GM13977 (cell line): ENCODE measurements around the gene MEMO1.
A peak's percentile ranks its signal among the peaks of the same experiment; 100 is the strongest.
"Not testable (repeated sequence)": the region's sequence is repeated elsewhere in the genome, so short reads cannot be mapped to it uniquely, and the experiment has no call there.

ENCODE experiments used
- DNase-seq: peaks from one replicate; pipeline ENCODE4 v3.0.0; 2012; ENCODE audit warnings: low spot score
- in situ Hi-C: fragments of 300-500 bp; cut with MboI; formaldehyde crosslinking; loops from one replicate; pipeline ENCODE4 v1.12.0; 2022; ENCODE audit warnings: low sequenced_read_pairs, low pct_unique_long_range_greater_than_20kb, mixed read lengths, inconsistent platforms; ENCODE audit not compliant: unreplicated experiment
- TF ChIP-seq, protein P1 (sequence below): IDR thresholded peaks from 2 replicates; pipeline ENCODE4 v1.5.1; 2012; ENCODE audit warnings: mild to moderate bottlenecking, control low read depth; ENCODE audit not compliant: insufficient read depth; ENCODE audit errors: extremely low read depth, missing control alignments

Gene MEMO1

DNA sequence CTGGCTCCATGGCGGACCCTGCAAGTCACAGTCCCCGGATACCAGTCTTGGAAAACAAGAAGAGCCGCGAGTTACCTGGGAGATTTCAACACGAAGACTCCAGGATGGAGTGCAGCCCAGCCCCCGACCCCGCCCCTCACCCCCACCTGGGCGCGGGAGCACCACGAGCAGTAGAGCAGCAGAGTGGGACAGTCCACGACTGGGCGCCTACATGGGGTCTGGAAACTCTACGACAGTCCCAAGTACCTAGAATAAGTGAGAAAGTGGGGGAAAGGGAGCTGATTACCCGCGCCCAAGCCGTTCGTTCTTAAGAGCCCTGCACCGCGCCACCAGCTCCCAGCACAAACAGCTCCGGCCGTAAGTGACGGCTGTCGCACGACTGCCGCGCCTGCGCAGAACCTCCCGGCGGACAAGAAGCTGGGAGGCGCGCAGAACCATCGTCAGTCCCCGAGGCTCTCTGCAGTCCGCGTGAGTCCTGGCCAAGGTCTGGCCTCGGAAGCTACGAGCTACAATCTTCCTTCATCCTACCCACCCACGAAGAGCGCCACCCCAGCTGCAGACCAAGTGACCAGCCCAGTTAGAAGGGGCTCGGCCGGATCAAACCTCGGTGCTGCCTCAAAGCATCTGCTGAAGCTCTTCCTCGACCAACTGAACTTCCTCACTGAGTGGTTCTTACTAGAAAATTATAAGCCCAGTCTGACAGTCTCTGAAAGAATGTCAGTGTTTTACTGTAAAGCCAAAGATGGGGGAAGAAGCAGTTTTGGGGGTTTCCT lies 28.8 kb upstream of the MEMO1 start, which contains the start of gene DPY30:
TSS of gene DPY30 (minus strand) at position 359 of the 773 bp plus-strand sequence. CDS start at position 10, 349 bp downstream.
- TF ChIP-seq, protein P1, sequence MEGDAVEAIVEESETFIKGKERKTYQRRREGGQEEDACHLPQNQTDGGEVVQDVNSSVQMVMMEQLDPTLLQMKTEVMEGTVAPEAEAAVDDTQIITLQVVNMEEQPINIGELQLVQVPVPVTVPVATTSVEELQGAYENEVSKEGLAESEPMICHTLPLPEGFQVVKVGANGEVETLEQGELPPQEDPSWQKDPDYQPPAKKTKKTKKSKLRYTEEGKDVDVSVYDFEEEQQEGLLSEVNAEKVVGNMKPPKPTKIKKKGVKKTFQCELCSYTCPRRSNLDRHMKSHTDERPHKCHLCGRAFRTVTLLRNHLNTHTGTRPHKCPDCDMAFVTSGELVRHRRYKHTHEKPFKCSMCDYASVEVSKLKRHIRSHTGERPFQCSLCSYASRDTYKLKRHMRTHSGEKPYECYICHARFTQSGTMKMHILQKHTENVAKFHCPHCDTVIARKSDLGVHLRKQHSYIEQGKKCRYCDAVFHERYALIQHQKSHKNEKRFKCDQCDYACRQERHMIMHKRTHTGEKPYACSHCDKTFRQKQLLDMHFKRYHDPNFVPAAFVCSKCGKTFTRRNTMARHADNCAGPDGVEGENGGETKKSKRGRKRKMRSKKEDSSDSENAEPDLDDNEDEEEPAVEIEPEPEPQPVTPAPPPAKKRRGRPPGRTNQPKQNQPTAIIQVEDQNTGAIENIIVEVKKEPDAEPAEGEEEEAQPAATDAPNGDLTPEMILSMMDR = peak; percentile 18
- in situ Hi-C loops = no loop called here

DNA sequence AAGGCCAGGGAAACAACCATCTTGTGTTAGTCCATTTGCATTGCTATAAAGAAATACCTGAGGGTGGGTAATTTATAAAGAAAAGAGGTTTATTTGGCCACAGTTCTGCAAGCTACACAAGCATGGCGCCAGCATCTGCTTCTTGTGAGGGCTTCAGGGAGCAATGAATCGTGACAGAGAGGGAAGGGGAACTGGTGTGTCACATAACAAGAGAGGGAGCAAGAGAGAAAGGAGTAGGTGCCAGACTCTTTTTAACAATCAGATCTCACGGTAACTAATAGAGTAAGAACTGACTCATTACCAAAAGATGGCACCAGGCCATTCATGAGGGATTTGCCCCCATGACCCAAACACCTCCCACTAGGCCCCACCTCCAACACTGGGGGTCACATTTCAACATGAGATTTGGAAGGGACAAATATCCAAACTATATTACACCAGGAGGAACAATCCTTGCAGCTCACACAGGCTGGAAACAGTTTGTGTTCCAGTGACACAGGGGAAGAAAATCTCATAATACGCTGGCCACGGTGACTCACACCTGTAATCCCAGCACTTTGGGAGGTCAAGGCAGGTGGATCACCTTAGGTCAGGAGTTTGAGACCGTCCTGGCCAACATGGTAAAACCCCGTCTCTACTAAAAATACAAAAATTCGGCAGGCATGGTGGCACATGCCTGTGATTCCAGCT lies 23.5 kb upstream of the MEMO1 start:
- DNase-seq, in situ Hi-C loops: not testable (repeated sequence)

More for the DNA sequence above, 28.8 kb upstream of the MEMO1 start, which contains the start of gene DPY30:
- peak; percentile 88 for DNase-seq

DNA sequence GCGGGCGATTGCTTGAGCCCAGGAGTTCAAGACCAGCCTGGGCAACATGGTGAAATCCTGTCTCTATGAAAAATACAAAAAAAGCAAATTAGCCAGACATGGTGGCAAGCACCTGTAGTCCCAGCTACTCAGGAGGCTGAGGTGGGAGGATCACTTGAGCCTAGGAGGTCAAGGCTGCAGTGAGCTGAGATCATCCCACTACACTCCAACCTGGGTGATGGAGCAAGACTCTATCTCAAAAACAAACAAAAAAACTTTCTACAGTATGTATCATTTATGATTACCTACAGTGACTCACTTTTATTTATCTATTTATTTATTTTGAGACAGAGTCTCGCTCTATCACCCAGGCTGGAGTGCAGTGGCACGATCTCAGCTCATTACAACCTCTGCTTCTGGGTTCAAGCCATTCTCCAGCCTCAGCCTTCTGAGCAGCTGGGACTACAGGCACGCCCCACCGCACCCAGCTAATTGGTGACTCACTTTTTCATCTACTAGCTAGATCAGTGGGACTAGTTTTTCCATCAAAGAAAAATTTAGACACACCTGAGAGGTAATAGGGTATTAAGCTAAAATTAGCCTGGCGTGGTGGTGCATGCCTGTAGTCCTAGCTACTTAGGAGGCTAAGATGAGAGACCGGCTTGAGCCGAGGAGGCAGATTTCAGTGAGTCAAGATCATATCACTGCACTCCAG lies 8.1 kb upstream of the MEMO1 start:
- in situ Hi-C loops, DNase-seq: not testable (repeated sequence)

DNA sequence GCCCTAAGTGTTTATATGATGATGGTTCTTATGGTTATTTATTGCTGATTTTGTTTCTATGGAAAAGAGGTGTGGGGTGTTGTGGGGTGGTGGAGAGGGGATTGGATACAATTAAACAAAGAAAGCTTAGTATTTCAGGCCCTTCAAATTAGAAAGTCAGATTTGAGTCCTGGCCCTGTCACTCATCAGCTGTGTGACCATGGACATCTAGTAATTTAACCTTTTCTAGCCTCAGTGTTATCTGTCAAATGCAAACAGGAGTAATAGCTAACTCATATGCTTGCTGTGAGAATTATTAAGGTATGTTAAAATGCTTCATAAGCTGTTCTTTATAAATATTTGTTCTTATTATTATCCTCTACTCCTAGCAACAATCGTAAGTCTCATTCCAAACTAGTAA lies 2.1 kb upstream of the MEMO1 start:
- in situ Hi-C loops = no loop called here
- DNase-seq = no peak
- TF ChIP-seq, protein P1 = no peak

DNA sequence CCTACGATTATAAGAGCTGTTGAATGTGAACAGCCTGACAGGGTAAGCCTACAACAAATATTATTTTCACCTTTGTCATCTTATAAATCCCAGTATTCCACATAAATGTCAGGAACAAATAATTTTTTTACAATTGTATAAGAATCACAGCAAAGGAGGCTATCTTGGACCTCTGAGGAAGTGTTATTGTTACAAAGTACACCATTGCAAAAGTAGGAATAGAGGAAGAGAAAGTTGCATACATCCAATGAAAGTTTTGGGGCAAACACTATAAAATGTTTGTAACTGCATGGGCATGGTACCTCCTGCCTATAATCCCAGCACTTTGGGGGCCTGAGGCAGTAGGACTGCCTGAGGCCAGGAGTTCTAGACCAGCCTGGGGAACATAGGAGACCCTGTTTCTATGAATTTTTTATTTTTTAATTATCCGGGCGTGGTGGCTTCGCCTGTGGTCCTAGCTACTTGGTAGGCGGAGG lies 715 bp upstream of the MEMO1 start:
- TF ChIP-seq, protein P1 = no peak
- in situ Hi-C loops = no loop called here
- peak; percentile 29 for DNase-seq

DNA sequence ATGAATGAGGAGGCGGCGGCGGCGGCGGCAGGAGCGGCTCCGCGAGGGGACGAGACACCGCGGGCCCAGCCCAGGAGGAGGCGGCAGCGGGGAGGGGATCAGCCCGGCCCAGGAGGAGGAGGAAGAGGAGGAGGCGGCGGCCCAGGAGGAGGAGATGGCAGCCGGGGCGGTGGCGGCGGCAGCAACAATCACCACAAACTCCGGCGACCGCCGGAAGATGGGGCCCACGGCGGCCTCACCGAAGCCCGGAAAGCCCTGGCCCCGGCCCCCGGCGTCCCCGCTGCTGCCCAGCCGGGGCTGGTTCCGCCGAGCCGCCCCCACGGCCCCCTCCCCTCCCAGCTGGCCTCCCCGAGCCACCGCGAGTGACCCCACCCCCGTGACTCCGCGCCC lies 533 bp downstream of the MEMO1 start:
- in situ Hi-C loops = not testable (repeated sequence)
- peak; percentile 53 for DNase-seq

DNA sequence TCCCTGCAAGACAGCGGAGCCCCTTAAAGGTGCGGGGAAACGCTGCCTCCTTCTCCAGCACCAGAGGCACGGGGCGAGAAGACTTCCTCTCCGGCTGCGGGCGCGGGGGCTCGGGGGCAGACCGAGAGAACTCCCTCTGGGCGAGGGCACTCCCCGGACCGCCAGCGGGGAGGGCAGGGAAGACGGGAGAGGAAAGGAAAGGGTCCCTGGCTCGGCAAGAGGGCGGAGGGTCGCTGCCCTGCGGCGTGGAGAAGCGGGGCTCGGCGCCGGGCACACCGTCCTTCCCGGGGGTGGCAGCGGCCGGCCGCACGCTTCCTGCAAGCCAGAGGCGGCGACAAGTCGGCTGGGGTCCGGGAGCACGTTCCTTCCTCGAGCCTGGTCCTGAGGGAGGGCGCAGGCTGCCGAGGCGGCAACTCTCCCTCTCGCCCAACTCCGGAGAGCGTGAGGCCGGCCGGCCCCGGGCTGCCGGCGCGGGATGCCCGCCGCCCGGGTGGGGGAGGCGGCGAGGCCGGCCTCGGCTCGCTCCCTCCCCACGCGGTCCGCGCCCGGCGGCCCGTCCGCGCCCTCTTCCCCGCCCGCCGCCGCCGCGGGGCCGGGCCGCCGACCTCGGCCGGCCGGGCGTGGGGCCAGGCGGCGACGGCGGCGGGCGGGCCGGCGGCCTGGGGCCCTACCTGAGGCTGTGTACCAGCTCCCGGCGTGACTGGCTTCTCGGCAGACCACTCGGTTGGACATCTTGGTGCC lies 1.1 kb downstream of the MEMO1 start:
- peak; percentile 47 for DNase-seq
- TF ChIP-seq, protein P1 = no peak
- in situ Hi-C loops = no loop called here
